NCI-H1694 treated with DMSO at 0.1 percent for 48 hours (cell line): ENCODE results near the gene SHROOM3.
"Not testable (repeated sequence)": the region's sequence is repeated elsewhere in the genome, so short reads cannot be mapped to it uniquely, and the experiment has no call there.

Source experiments
- DNase-seq: peaks from one replicate; lab custom pipeline; 2025; lab: John Stamatoyannopoulos, UW

The SHROOM3 gene

DNA sequence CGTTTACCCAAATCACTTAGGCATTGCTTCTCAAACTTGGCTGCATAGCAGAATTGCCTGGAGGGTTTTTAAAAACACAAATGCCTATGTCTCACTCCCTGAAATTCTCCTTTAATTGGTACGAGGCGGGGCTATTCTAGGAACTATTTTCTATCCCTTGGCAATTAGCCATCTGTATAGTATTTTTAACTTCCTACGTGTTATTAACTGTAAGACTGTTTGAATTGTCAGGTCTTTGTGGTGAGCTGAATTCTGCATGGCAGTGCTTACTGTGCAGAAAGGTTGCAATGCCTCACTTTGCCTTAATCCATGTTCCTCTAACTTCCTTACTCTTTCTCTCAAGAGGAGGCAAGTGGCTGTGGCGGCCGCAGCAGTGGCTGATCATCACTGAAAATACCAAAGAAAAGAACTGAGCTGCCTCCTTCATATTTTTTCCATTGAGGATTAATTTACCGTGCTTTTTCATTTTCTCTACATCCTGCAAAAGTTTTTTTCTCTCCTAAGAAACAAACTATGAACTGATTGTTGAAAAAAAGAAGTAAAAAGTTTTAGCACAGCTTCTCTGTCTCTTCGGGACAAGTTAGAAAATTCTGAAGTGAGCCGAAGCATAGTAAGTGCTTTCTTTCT, at the start of gene SHROOM3:
TSS of gene SHROOM3 (plus strand) at position 329 of the 627 bp plus-strand sequence. CDS start 824 bp downstream, outside the sequence.
- no peak for DNase-seq

DNA sequence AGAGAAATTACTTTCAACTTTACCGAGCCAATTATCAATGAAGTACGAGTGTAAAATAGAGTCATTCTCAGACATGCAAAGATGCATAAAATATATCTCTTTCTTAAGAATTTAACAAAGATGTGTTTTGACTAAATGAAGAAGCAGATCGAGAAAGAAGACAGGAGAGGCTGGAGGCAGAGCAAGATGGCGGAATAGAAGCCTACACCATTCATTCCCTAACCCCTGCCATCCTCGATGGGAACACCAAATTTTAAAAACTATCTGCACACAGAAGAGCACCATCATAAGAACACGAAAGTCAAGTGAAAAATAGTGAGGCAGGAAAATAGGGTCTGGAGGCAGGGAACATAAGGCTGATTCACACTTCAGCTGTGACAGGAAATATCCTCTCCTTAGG, 49.1 kb upstream of the SHROOM3 start:
- DNase-seq = no peak

DNA sequence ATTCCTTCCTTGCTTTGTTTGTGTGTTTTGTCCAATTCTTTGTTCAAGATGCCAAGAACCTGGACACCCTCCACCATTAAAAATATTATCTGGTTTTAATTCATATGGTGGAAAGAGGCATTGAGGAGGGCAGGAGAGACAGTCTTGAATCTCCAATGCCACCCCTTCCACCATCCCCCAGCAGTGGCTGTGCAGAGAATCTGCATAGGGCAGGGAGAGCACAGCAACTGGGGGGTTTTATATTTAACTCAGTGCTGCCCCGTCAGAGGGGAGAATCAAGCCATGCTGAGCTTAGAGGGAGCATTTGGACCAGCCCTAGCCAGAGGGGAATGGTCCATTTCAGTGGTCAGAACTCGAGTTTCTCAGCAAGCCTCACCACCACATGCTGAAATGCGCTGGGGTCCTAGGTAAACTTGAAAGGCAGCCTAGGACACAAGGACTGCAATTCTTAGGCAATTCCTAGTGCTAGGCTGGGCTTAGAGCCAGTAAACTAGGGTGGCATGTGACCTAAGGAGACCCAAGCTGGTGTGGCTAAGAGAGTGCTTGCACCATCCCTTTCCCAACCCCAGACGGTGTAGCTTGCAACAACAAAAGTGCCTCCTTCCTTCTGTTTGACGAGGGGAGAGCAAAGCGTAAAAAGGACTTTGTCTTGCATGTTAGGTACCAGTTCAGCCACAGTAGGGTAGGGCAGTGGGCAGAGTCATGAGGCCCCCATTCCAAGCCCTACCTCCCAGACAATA, 48.3 kb upstream of the SHROOM3 start:
- DNase-seq = no peak

DNA sequence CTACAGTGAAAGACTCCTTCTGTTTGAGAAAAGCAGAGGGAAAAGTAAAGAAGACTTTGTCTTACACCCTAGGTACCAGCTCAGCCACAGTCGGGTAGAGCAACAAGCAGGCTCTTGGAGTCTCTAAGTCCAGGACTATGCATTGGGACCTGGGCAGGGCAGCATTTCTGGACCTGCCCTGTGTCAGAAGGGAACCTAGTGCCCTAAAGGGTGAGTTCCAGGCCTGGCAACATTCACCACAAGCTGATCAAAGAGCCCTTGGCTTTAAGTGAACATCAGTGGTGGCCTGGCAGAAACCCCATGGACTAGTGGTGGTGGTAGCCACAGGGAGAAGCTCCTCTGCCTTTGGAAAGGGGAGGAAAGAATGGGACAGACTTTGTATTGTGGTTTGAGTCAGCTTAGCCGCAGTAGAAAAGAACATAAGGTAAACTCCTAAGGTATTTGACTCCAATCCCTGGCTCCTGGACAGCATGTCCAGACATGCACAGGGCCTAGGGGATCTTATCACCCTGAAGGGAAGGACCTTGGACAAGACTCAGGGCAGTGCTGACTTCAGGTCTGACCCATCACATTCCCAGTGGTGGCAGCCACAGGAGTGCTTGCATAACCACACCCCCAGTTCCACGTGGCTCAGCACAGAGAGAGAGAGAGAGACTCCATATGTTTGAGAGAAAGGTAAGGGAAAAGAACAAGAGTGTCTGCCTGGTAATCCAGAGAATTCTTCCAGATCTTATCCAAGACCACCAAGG, 46.7 kb upstream of the SHROOM3 start:
- DNase-seq = no peak

DNA sequence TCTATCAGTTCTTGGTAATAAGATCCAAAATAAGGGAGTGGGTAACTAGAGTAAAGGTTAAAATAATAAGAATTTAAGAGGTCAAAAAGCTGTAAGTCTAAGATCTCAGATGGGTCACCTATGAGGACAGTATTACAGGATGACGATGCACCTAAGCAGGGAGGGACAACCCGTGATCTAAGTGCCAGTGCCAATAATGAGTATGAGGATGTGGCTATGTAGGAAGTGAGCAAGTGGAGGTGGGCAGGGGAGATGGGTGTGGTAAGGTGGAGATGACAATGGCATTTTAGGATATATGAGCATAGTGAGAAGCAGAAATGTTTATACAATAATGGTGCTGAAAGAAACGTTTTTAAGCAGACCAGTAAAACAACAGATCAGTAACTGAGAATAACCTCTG, 33.4 kb upstream of the SHROOM3 start:
- DNase-seq = no peak

DNA sequence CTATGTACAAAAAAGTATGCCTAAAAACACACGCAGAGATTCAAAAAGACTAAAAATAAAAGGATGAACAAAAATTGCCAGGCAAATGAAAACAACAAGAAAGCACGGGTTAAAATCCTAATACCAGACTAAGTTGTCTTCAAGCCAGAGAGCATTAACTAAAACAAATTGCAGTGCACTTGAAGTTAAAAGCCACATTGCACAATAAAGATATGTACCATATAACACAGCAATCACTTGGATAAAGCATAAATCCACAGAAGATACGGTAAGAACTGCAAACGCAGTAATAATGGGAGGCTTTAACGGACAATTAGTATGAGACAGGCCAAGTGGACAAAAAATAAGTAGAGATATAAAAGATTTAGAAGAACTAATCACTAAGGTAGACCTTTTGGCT, 28.9 kb upstream of the SHROOM3 start:
- DNase-seq = no peak

DNA sequence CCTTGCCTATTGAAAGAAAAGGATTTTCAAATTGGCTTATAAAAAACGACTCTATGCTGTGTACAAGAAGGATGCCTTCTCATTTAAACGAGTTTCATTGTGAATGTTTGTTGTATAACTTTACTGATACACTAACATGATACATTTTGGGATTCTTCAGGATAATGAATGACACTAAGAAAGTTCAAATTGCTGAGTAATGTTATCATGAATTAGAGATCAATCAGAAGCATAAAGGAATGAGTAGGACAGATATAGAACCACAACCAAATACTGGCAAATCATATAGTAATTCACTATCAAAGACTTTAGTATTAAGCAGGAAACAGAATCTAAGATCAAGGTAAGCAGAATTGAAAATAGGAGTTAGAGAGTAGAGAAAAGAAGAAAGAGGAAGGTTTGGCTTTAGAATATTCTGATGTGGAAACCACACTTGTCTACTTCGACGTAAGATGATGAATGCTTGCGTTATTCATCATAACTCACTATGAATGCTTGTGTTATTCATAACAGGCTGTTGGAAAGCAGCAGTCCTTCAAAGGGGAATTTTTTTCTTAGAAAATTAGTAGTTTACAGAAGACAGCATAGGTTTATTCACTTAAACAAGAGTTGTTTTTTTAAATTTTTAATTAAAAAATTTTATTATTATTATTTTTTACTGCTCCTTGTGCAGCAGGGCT, 27.4 kb upstream of the SHROOM3 start:
- no peak for DNase-seq

DNA sequence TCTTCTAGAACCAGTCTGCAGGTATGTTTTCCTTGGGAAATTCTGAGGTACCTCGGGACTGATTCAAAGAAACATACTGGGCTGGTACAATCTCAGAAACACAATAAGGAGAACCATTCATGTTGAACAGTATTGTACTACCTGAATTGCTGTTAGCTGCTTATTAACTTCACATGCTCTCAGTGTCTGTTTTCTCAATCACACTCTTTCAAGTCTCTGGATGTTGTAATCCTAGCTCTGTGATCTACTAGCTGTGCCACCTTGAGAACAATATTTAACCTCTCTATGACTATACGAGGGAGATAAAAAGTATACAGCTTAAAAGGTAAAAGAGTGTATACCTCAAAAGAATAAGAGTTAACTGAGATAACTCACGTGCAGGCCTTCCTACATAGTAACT, 24.4 kb upstream of the SHROOM3 start:
- no peak for DNase-seq

DNA sequence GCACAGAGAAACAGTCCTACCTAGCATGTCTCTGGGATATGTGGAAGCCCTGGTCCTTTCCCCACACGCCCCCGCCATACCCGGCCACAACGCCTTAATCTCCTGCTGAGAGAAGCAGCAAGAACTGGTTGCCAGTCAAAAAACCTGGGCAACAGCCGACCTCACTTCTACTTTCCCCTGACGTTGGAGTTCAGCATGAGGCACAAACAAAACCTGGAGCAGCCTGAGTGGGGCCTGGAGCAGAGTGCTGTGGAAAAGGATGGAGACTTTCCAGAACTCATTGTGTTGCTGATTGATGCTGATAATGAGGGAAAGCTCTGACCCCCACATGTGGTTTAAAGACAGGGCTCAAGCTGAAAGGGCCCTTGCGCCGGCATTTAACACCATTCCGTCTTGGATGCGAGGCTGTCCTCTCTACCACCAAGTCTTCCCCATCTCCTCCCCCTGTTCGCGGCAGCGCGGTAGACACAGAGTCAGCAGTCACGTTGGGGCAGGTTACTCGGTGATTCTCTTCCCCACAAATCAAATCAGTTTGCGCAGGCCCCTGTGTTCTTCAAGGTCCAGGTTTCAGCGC, 14.8 kb upstream of the SHROOM3 start:
- DNase-seq = no peak

DNA sequence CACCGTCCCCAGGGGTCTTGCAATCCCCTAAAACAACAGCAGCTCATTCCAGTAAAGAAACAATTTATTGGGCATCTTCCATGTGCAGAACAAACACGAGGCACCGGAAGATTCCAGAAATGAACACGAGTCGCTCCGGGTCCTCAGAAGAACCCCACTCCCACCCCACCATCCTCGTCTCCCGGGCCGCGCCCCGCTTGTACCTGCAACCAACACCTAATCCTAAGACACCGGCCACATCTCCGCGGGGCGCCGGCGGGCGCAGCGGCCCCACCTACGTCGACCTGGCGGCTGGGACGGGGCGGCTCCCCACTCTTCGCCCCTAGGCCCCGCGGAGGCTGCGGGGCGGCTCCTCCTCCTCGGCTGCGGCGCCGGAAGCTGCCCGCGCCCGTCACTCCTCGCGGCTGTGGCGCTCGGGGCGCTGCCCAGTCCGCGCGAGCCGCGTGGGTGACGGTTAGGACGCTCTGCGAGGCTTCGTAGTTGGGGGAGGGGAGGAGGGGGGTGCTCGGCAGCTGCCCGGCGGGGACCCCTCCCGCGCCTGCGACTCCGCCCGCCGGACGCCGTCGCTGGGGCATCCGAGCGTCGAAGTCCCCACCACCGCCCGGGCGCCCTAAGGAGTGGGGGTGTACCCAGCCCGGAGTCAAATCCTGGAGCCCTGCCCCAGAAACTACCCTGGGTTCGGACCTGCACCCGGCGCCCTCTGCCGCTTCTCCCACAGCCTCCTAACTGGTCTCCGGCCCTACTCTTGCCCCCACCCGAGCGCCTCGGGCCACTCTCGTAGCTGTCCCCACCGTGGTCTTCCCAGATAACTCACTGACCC, 14.1 kb upstream of the SHROOM3 start, which contains the start of gene CCDC158:
TSS of gene CCDC158 (minus strand) at position 380 of the 820 bp plus-strand sequence. CDS start 17,934 bp downstream, outside the sequence.
- no peak for DNase-seq

DNA sequence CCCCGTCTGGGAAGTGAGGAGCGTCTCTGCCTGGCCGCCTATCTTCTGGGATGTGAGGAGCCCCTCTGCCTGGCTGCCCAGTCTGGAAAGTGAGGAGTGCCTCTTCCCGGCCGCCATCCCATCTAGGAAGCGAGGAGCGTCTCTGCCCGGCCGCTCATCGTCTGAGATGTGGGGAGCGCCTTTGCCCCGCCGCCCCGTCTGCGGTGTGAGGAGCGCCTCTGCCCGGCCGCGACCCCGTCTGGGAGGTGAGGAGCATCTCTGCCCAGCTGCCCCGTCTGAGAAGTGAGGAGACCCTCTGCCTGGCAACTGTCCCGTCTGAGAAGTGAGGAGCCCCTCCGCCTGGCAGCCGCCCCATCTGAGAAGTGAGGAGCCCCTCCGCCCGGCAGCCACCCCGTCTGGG, 11.9 kb upstream of the SHROOM3 start:
- not testable (repeated sequence) for DNase-seq

DNA sequence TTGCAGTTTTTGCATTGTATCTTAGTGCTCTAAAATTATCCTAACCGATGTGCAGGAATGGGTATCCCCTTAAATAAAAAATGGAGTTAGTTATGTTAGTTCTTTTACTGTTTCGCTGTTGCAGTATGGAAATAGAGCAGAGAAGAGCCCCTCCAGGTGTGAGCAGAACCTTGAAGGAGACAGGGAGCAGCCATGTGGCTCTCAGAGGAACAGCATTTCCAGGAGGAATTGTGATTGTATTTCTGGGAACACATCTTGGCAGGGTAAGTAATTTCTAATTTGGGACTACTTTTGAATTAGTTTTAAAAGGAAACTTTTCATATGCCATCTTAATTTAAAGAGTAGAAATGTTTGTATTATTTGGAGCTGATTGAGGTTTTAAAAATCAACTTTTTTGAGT, 8.8 kb upstream of the SHROOM3 start:
- no peak for DNase-seq

DNA sequence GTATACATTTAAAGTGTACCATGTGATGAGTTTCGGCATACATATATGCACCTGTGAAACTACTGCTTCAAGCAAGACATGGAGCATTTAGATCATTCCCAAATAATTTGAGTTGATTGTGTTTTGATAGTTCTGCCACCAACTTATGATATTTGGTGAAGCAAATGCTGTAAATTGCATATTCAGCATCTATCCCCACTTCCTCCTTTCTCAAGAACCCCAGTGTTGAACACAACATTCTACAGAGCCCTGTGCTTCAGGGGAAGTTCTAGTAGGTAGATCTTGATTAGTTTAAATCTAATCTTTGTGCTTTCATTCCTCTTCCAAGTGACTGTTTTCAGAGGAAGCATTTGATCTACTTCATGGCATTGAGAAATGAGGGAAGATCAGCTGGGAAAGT, 5.4 kb upstream of the SHROOM3 start:
- no peak for DNase-seq

DNA sequence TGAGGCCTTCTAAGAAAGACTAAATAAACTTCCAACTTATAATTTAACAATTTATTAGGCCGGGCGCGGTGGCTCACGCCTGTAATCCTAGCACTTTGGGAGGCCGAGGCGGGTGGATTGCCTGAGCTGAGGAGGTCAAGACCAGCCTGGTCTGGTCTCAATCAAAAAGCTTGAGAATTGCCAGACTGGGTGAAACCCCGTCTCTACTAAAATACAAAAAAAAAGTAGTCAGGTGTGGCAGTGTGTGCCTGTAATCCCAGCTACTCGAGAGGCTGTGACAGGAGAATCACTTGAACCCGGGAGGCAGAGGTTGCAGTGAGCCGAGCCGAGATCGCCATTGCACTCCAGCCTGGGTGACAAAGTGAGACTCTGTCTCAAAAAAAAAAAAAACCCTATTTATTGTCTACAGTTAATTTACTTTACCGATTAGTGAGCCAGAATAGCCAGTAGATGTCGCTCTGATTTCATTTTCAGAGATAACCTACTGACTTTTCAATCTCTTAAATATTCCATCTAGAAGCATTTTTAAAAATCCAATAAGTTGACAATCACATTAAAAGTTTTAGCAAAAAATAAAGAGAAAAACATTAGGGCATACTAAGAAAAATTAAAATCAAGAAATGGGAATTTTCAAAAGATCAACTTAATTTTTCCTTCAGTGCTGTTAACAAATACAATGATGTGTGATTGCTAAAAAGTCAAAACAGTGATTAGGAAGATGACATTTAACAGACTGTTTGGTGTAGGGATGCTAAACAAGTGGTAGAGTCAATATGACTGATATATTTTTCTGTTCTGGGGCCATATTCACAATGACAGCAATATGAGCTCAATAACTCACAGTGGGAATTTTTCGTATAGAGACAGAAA, 4.3 kb upstream of the SHROOM3 start:
- DNase-seq = peak; percentile 47

DNA sequence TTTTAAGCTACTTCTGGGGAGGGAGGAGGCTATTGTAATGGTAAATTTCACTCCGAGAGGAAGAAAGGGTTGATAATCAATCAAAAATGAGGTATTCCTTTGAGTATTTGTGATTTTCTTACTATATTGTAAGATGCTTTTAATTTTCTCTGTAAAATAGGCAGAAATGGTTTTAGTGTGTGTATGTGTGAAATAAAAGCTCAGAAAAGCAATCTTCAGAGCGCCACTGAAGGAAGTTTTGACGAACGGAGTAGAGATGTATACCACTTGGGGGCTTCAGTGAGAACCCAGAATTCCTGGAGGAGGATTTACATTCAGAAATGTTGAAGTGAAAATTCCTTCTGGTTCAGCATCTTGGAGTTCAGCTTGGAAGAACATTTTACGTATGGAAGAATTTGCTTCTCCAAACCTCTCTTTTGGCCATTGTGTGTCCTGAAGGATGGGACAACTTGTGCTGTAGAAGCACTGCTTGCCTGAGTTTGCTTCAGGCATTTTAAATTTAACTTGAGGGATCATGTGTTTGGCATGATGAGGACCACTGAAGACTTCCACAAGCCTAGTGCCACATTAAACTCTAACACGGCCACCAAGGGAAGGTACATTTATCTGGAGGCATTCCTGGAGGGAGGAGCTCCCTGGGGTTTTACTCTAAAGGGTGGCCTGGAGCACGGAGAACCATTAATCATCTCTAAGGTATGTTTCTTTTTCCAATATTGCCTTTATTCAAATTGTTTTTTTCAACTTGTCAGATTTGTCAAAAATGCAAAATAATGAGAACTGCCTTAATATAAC, 695 bp downstream of the SHROOM3 start:
- DNase-seq = no peak

DNA sequence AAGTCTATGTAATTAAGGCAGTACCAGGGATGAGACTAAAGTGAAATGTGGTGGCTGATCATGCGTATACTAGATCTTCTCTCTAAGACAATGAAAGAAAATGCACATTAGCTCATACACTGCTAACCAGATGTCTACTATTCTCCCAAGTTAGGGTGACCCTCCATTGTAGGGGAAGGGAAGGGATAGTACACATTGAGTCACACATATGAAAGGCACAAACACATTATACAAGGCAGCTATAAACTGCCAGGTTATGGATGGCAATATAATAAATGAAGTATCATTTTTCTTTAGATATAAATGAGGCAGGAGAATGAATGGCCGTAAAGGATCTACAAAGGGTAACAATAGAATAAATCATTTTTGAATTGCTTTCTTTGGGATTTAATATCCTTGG, 4.5 kb downstream of the SHROOM3 start:
- no peak for DNase-seq

DNA sequence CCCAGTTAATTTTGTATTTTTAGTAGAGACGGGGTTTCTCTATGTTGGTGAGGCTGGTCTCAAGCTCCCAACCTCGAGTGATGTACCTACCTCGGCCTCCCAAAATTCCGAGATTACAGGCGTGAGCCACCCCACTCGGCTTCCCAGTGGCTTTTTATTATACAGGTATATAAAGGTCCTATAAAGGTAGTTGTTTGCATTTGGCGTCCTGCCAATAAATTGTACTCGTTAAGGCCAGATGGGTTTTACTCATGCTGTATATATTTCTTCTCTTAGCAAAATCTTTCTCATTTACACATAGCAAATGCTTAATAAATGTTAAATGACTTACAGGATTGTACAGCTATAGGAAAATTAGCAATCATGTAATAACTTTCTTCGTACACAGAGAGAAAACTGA, 6.9 kb downstream of the SHROOM3 start:
- no peak for DNase-seq

DNA sequence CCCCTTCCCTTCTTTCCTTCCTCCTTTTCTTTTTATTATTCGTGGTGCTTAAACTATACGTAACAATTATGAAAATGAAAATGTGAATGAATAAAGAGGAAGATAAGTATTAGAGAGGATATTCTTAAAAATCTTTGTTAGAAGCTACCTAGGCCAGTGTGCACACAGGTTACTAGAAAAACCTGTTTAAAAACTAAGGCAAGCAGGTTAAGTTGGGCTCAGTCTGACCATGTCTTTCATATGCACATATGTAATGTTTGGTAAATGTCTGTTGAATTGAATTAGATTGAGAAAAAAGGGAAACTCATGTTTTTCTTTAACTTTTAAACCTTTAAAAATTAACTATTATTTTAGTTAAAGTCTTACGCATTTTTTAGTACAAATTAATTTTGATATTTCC, 7.8 kb downstream of the SHROOM3 start:
- DNase-seq = no peak

DNA sequence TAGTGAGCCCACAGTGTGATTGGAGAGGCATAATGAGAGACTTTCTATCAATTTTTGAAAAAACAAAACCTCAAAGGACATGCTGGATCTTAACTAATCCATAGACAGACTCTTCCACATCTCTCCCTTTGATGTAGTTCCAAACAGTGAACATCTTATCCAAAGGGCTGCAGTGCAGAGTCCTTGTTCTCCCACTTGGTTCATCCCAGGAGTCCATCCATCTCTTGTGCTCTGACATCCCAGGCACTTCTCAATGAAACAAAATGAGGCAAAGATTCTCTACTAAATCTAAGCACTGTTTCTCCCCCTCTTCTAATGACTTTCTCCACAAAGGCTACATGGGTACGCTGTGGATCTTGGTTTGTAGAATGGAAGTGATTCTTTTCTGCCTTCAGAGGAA, 8.3 kb downstream of the SHROOM3 start:
- DNase-seq = no peak
